GM23338 (cell line): ENCODE results near the gene FAM9C. TPM values are rescaled to one million over a fixed set of nuclear protein-coding genes. Genes with fewer than 3 reads are reported as not detected.

Experiments used
- ATAC-seq: fragments of 200-7000 bp; cut with Tn5 transposase; 3 replicates; pipeline ENCODE4 v1.9.1; 2020
- DNase-seq: peaks from one replicate; pipeline ENCODE4 v3.0.0-alpha.2; 2015; ENCODE audit warnings: low spot score
- H2AFZ ChIP-seq: fragments of 200-600 bp; sonication (generic); 2 replicates; pipeline ENCODE4 v1.8.0; 2016; ENCODE audit warnings: antibody characterized with exemption, mild to moderate bottlenecking, moderate library complexity
- H3F3A ChIP-seq: fragments of 200-600 bp; sonication (generic); replicated peaks from 2 replicates; pipeline ENCODE4 v1.8.0; 2017; ENCODE audit warnings: antibody characterized with exemption, mixed run types, low read depth
- H3K27ac ChIP-seq: fragments of 200-600 bp; sonication (generic); 2 replicates; pipeline ENCODE4 v1.6.1; 2016; ENCODE audit warnings: low read depth
- H3K27me3 ChIP-seq: fragments of 200-600 bp; sonication (generic); 2 replicates; pipeline ENCODE4 v1.8.0; 2016; ENCODE audit warnings: mild to moderate bottlenecking, mixed run types, moderate library complexity; ENCODE audit not compliant: insufficient read depth
- H3K36me3 ChIP-seq: fragments of 200-600 bp; sonication (generic); 2 replicates; pipeline ENCODE4 v1.8.0; 2016; ENCODE audit warnings: mild to moderate bottlenecking; ENCODE audit not compliant: insufficient read depth
- H3K4me1 ChIP-seq: fragments of 200-600 bp; sonication (generic); 2 replicates; pipeline ENCODE4 v1.8.0; 2016; ENCODE audit warnings: mild to moderate bottlenecking, moderate library complexity; ENCODE audit not compliant: insufficient read depth
- H3K4me2 ChIP-seq: fragments of 200-600 bp; sonication (generic); 2 replicates; pipeline ENCODE4 v1.7.1; 2017; ENCODE audit warnings: mixed run types
- H3K4me3 ChIP-seq: fragments of 200-600 bp; sonication (generic); 2 replicates; pipeline ENCODE4 v1.6.1; 2016; ENCODE audit warnings: mixed run types
- H3K79me2 ChIP-seq: fragments of 200-600 bp; sonication (generic); replicated peaks from 2 replicates; pipeline ENCODE4 v1.8.0; 2017; ENCODE audit warnings: mild to moderate bottlenecking; ENCODE audit not compliant: insufficient read depth
- H3K9me2 ChIP-seq: fragments of 200-600 bp; sonication (generic); 2 replicates; pipeline ENCODE4 v1.8.0; 2017; ENCODE audit not compliant: insufficient read depth
- H4K20me1 ChIP-seq: fragments of 200-600 bp; sonication (generic); replicated peaks from 2 replicates; pipeline ENCODE4 v1.8.0; 2017; ENCODE audit warnings: mild to moderate bottlenecking; ENCODE audit not compliant: insufficient read depth
- H3K27ac Mint-ChIP-seq: 2 replicates; pipeline ENCODE4 v1.8.0; 2020; ENCODE audit warnings: inconsistent platforms, mild to moderate bottlenecking, moderate library complexity, mixed read lengths
- H3K27me3 Mint-ChIP-seq: 3 replicates; pipeline ENCODE4 v1.8.0; 2022; ENCODE audit warnings: low read depth, mild to moderate bottlenecking, moderate library complexity, mixed read lengths, inconsistent platforms; ENCODE audit not compliant: insufficient read depth, poor library complexity
- H3K36me3 Mint-ChIP-seq: 3 replicates; pipeline ENCODE4 v1.8.0; 2021; ENCODE audit warnings: low read depth, mild to moderate bottlenecking, inconsistent platforms, moderate library complexity, mixed read lengths
- H3K4me1 Mint-ChIP-seq: 3 replicates; pipeline ENCODE4 v1.8.0; 2020; ENCODE audit warnings: mild to moderate bottlenecking, inconsistent platforms, mixed read lengths
- H3K4me3 Mint-ChIP-seq: 3 replicates; pipeline ENCODE4 v1.8.0; 2021; ENCODE audit warnings: moderate library complexity, mild to moderate bottlenecking, inconsistent platforms, mixed read lengths
- H3K9me3 Mint-ChIP-seq: 3 replicates; pipeline ENCODE4 v1.8.0; 2020; ENCODE audit warnings: moderate library complexity, mild to moderate bottlenecking, inconsistent platforms, mixed read lengths
- EZH2 ChIP-seq: fragments of 200-600 bp; sonication (generic); IDR thresholded peaks from one replicate; pipeline ENCODE4 v1.8.0; 2017; ENCODE audit warnings: antibody characterized with exemption, mild to moderate bottlenecking, low read depth; ENCODE audit not compliant: unreplicated experiment
- EZH2phosphoT487 ChIP-seq: fragments of 200-600 bp; sonication (generic); IDR thresholded peaks from one replicate; pipeline ENCODE4 v1.8.1; 2018; ENCODE audit warnings: antibody characterized with exemption; ENCODE audit not compliant: unreplicated experiment
- NANOG ChIP-seq: IDR thresholded peaks from 2 replicates; pipeline ENCODE4 v1.6.1; 2016; ENCODE audit warnings: antibody characterized with exemption, borderline replicate concordance
- polyA plus RNA-seq: library from polyadenylated mRNA; unstranded; fragments of >200 nt; fragmentation: Nextera tagmentation; extraction: Ambion mirVana; gene quantifications from 2 replicates; pipeline ENCODE4 v1.2.1, GENCODE V29; 2016
- total RNA-seq: library from RNA; depleted of rRNA; stranded (reverse); fragments of >200 nt; shearing (Covaris generic); gene quantifications from 2 replicates; pipeline ENCODE4 v1.2.3, GENCODE V29; 2014
- TF ChIP-seq, protein P1 (sequence below), 2 experiments: fragments of 200-600 bp in 1 of 2; sonication (generic) in 1 of 2; conservative IDR thresholded peaks; 2 replicates each; pipeline versions ENCODE4 v1.5.1 to v1.6.1; 2016 to 2017; ENCODE audit warnings: antibody characterized with exemption in 2 of 2, low read depth in 2 of 2, mild to moderate bottlenecking in 2 of 2, moderate library complexity in 1 of 2
- TF ChIP-seq, protein P2 (sequence below): fragments of 250-450 bp; sonication (Bioruptor Pico); IDR thresholded peaks from 2 replicates; pipeline ENCODE4 v1.5.0; 2020; ENCODE audit warnings: mild to moderate bottlenecking, moderate library complexity

FAM9C gene
- total and polyA plus RNA-seq, 2 experiments from 2014 or later: 0.08 TPM; not detected in 1

DNA sequence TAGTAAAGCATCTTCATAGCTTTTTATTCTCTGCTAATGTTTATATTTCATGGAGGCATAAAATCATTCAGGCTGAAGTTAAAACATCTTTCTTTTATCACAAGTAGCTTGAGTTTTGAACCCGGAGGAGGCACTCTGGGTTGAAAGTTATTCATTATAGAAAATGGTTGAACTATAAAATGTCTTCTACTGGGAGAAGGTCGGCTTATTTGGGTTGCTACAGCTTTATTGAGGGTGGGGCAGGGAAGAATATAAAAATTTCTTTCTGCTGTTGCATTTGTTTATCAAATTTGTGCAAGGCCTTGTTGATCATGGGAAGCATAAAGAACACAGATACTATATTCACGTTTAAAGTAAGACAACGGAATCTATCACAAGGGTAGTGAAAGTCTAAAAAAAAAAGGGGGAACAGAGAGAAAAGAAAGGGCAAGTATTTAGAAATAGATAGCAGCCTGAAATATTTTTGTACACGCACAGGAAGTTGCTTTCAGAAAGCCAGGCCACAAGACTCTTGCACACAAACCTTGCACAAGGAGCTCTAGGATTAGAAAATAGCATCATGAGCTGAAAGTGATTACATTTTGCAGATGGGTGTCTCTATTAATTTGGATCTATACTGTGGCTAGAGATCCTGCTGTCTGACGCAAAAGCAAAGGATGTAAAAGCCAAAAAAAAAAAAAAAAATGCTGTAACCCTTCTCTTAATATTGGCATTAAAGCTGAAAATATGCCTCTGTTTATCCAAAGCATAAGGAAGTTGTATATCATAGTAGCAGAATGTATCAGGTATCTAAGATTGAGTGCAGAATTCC is 37.2 kb upstream of the FAM9C start (continued):
- TF ChIP-seq, protein P1, sequence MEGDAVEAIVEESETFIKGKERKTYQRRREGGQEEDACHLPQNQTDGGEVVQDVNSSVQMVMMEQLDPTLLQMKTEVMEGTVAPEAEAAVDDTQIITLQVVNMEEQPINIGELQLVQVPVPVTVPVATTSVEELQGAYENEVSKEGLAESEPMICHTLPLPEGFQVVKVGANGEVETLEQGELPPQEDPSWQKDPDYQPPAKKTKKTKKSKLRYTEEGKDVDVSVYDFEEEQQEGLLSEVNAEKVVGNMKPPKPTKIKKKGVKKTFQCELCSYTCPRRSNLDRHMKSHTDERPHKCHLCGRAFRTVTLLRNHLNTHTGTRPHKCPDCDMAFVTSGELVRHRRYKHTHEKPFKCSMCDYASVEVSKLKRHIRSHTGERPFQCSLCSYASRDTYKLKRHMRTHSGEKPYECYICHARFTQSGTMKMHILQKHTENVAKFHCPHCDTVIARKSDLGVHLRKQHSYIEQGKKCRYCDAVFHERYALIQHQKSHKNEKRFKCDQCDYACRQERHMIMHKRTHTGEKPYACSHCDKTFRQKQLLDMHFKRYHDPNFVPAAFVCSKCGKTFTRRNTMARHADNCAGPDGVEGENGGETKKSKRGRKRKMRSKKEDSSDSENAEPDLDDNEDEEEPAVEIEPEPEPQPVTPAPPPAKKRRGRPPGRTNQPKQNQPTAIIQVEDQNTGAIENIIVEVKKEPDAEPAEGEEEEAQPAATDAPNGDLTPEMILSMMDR (conservative IDR thresholded peaks at IDR 0.05; ENCODE audit: low read depth in 2 of 2): no peak
- TF ChIP-seq, protein P2, sequence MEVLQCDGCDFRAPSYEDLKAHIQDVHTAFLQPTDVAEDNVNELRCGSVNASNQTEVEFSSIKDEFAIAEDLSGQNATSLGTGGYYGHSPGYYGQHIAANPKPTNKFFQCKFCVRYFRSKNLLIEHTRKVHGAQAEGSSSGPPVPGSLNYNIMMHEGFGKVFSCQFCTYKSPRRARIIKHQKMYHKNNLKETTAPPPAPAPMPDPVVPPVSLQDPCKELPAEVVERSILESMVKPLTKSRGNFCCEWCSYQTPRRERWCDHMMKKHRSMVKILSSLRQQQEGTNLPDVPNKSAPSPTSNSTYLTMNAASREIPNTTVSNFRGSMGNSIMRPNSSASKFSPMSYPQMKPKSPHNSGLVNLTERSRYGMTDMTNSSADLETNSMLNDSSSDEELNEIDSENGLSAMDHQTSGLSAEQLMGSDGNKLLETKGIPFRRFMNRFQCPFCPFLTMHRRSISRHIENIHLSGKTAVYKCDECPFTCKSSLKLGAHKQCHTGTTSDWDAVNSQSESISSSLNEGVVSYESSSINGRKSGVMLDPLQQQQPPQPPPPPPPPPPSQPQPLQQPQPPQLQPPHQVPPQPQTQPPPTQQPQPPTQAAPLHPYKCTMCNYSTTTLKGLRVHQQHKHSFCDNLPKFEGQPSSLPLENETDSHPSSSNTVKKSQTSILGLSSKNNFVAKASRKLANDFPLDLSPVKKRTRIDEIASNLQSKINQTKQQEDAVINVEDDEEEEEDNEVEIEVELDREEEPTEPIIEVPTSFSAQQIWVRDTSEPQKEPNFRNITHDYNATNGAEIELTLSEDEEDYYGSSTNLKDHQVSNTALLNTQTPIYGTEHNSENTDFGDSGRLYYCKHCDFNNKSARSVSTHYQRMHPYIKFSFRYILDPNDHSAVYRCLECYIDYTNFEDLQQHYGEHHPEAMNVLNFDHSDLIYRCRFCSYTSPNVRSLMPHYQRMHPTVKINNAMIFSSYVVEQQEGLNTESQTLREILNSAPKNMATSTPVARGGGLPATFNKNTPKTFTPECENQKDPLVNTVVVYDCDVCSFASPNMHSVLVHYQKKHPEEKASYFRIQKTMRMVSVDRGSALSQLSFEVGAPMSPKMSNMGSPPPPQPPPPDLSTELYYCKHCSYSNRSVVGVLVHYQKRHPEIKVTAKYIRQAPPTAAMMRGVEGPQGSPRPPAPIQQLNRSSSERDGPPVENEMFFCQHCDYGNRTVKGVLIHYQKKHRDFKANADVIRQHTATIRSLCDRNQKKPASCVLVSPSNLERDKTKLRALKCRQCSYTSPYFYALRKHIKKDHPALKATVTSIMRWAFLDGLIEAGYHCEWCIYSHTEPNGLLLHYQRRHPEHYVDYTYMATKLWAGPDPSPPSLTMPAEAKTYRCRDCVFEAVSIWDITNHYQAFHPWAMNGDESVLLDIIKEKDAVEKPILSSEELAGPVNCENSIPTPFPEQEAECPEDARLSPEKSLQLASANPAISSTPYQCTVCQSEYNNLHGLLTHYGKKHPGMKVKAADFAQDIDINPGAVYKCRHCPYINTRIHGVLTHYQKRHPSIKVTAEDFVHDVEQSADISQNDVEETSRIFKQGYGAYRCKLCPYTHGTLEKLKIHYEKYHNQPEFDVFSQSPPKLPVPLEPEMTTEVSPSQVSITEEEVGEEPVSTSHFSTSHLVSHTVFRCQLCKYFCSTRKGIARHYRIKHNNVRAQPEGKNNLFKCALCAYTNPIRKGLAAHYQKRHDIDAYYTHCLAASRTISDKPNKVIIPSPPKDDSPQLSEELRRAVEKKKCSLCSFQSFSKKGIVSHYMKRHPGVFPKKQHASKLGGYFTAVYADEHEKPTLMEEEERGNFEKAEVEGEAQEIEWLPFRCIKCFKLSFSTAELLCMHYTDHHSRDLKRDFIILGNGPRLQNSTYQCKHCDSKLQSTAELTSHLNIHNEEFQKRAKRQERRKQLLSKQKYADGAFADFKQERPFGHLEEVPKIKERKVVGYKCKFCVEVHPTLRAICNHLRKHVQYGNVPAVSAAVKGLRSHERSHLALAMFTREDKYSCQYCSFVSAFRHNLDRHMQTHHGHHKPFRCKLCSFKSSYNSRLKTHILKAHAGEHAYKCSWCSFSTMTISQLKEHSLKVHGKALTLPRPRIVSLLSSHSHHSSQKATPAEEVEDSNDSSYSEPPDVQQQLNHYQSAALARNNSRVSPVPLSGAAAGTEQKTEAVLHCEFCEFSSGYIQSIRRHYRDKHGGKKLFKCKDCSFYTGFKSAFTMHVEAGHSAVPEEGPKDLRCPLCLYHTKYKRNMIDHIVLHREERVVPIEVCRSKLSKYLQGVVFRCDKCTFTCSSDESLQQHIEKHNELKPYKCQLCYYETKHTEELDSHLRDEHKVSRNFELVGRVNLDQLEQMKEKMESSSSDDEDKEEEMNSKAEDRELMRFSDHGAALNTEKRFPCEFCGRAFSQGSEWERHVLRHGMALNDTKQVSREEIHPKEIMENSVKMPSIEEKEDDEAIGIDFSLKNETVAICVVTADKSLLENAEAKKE (CRISPR knock-in tag): no peak

DNA sequence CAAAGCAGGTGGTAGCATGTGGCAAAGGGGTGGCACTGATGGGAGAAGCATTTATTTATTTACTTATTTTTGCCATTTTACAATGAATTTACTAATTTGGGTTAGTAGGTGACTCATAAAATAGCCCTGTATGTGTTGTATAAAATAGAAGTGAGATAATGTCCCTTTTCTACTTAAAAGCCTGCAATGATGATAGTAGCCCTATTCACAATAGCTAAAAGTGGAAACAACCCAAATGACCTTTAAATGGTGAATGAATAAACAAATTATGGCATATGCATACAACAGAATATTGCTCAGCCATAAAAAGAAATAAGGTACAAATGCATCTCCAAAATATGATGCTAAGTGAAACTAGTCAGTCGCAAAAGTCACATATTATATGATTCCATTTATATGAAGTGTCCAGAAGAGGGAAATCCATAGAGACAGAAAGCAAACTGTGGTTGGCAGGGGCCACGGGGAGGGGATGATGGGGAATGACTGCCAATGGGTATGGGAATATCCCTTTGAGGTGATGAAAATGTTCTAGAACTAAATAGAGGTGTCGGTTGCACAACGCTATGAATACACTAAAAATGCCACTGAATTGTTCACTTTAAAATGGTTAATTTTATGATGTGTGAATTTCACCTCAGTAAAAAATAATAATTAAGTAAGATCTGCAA is 35.8 kb upstream of the FAM9C start:
- Mint-ChIP-seq H3K27ac (no peak overlapping the region), H3K9me3 (no peaks in the 10 kb centered on the region), H3K36me3 (no peaks in the 10 kb centered on the region), H3K27me3 (peaks cover 2% of the 10 kb centered on the region), H3K4me1 (peaks cover 12% of the 10 kb centered on the region; the same call in 2 of the 3 replicates), H3K4me3 (no peak overlapping the region)
- no peaks in the 10 kb centered on the region for H3K79me2 ChIP-seq
- no peaks in the 10 kb centered on the region for H3F3A ChIP-seq
- H3K4me3 ChIP-seq: no peak overlapping the region
- no peak overlapping the region for H3K27ac ChIP-seq
- H3K36me3 ChIP-seq: no peaks in the 10 kb centered on the region
- ATAC-seq (no peak), DNase-seq (no peak)
- no peak overlapping the region for H2AFZ ChIP-seq
- H3K4me2 ChIP-seq: no peak overlapping the region
- no peaks in the 10 kb centered on the region for H3K9me2 ChIP-seq
- H4K20me1 ChIP-seq: no peaks in the 10 kb centered on the region
- H3K4me1 ChIP-seq: peaks cover 7% of the 10 kb centered on the region
- no peaks in the 10 kb centered on the region for H3K27me3 ChIP-seq
- no peak for TF ChIP-seq NANOG
- TF ChIP-seq, protein P2 (CRISPR knock-in tag): no peak
- TF ChIP-seq EZH2: no peak
- no peak for TF ChIP-seq EZH2phosphoT487
